WTC11 (cell line): Measurements from ENCODE around the gene FBXO28. TPM values are rescaled to one million over a fixed set of nuclear protein-coding genes. Genes with fewer than 3 reads are reported as not detected.

Experiments used
- ATAC-seq: fragments of 200-7000 bp; cut with Tn5 transposase; 2 replicates; pipeline ENCODE4 v1.10.0; 2021; ENCODE audit warnings: mild to moderate bottlenecking, moderate library complexity
- CTCF ChIA-PET: fragments of 300-600 bp; sonication (Branson Sonifier 250); formaldehyde crosslinking; loops from one replicate; lab custom pipeline; 2021; ENCODE audit warnings: antibody characterized with exemption; lab: Charles Lee
- POLR2A ChIA-PET: fragments of 350-600 bp; sonication (Branson Sonifier 250); formaldehyde crosslinking; loops from one replicate; lab custom pipeline; 2021; ENCODE audit warnings: antibody characterized with exemption; lab: Charles Lee
- DNase-seq: peaks from one replicate; pipeline ENCODE4 v3.0.0; 2021; ENCODE audit warnings: low spot score
- H3K27ac Mint-ChIP-seq: 2 replicates; pipeline ENCODE4 v1.8.0; 2021; ENCODE audit warnings: mixed read lengths
- H3K27me3 Mint-ChIP-seq: 2 replicates; pipeline ENCODE4 v1.8.0; 2021; ENCODE audit warnings: low read depth, mild to moderate bottlenecking, moderate library complexity, mixed read lengths
- H3K36me3 Mint-ChIP-seq: 2 replicates; pipeline ENCODE4 v1.8.0; 2021; ENCODE audit warnings: mixed read lengths
- H3K4me1 Mint-ChIP-seq: 2 replicates; pipeline ENCODE4 v1.8.0; 2022; ENCODE audit warnings: mixed read lengths
- H3K4me3 Mint-ChIP-seq: 2 replicates; pipeline ENCODE4 v1.8.0; 2021; ENCODE audit warnings: mild to moderate bottlenecking, moderate library complexity, mixed read lengths
- H3K9me3 Mint-ChIP-seq: 2 replicates; pipeline ENCODE4 v1.8.0; 2021; ENCODE audit warnings: mixed read lengths
- AR ChIP-seq: fragments of 250-450 bp; sonication (Bioruptor Pico); IDR thresholded peaks from 2 replicates; pipeline ENCODE4 v1.9.0; 2021; ENCODE audit warnings: mild to moderate bottlenecking
- ATF6 ChIP-seq: sonication (generic); formaldehyde crosslinking; IDR thresholded peaks from 2 replicates; pipeline ENCODE4 v1.8.1; 2023; ENCODE audit warnings: mild to moderate bottlenecking, missing genetic modification reagents
- CBFB ChIP-seq: sonication (generic); formaldehyde crosslinking; IDR thresholded peaks from 2 replicates; pipeline ENCODE4 v1.8.1; 2022; ENCODE audit warnings: mild to moderate bottlenecking, low read depth, missing genetic modification reagents
- ETV6 ChIP-seq: sonication (generic); formaldehyde crosslinking; IDR thresholded peaks from 2 replicates; pipeline ENCODE4 v1.8.1; 2022; ENCODE audit warnings: mild to moderate bottlenecking, missing genetic modification reagents
- KAT7 ChIP-seq: sonication (generic); formaldehyde crosslinking; IDR thresholded peaks from 2 replicates; pipeline ENCODE4 v1.8.1; 2023; ENCODE audit warnings: missing genetic modification reagents, mild to moderate bottlenecking, borderline replicate concordance
- MAX ChIP-seq: sonication (generic); formaldehyde crosslinking; IDR thresholded peaks from 2 replicates; pipeline ENCODE4 v1.8.0; 2022; ENCODE audit warnings: mild to moderate bottlenecking, missing genetic modification reagents
- NR1H2 ChIP-seq: sonication (generic); formaldehyde crosslinking; IDR thresholded peaks from 2 replicates; pipeline ENCODE4 v1.9.0; 2021; ENCODE audit warnings: mild to moderate bottlenecking, moderate library complexity, missing genetic modification reagents
- ZNF121 ChIP-seq: sonication (generic); formaldehyde crosslinking; IDR thresholded peaks from 2 replicates; pipeline ENCODE4 v1.8.0; 2023; ENCODE audit warnings: missing genetic modification reagents
- ZNF138 ChIP-seq: sonication (generic); formaldehyde crosslinking; conservative IDR thresholded peaks from 2 replicates; pipeline ENCODE4 v1.8.1; 2022; ENCODE audit warnings: mild to moderate bottlenecking, moderate library complexity, missing genetic modification reagents
- ZNF317 ChIP-seq: sonication (generic); formaldehyde crosslinking; IDR thresholded peaks from 2 replicates; pipeline ENCODE4 v1.8.1; 2023; ENCODE audit warnings: low read depth, mild to moderate bottlenecking, moderate library complexity, missing genetic modification reagents, borderline replicate concordance
- ZNF671 ChIP-seq: fragments of 250-450 bp; sonication (Bioruptor Pico); IDR thresholded peaks from 2 replicates; pipeline ENCODE4 v1.8.0; 2021; ENCODE audit warnings: mild to moderate bottlenecking
- total RNA-seq: library from RNA; stranded (reverse); gene quantifications from 3 replicates; pipeline ENCODE4 v1.2.3, GENCODE V29; 2021
- TF ChIP-seq, protein P1 (sequence below): sonication (generic); formaldehyde crosslinking; IDR thresholded peaks from 2 replicates; pipeline ENCODE4 v1.8.0; 2022; ENCODE audit warnings: mild to moderate bottlenecking, missing genetic modification reagents
- TF ChIP-seq, protein P2 (sequence below): sonication (generic); formaldehyde crosslinking; IDR thresholded peaks from 2 replicates; pipeline ENCODE4 v1.8.0; 2022; ENCODE audit warnings: missing genetic modification reagents

FBXO28 gene
- total RNA-seq, 1 experiment from 2014 or later = 36.8 TPM

- H3K27ac Mint-ChIP-seq = no peak overlapping the region
- ATAC-seq = no peak
- H3K4me1 Mint-ChIP-seq = peaks cover 9% of the 10 kb centered on the region
- no peaks in the 10 kb centered on the region for H3K27me3 Mint-ChIP-seq
- H3K4me3 Mint-ChIP-seq = no peak overlapping the region
- H3K9me3 Mint-ChIP-seq = peaks cover 7% of the 10 kb centered on the region; the same call in 1 of the 2 replicates
- TF ChIP-seq ZNF121 (no peak), NR1H2 (CRISPR knock-in tag) (no peak), ZNF138 (no peak), CBFB (CRISPR knock-in tag) (no peak)
- TF ChIP-seq, protein P1, sequence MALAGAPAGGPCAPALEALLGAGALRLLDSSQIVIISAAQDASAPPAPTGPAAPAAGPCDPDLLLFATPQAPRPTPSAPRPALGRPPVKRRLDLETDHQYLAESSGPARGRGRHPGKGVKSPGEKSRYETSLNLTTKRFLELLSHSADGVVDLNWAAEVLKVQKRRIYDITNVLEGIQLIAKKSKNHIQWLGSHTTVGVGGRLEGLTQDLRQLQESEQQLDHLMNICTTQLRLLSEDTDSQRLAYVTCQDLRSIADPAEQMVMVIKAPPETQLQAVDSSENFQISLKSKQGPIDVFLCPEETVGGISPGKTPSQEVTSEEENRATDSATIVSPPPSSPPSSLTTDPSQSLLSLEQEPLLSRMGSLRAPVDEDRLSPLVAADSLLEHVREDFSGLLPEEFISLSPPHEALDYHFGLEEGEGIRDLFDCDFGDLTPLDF (CRISPR knock-in tag) = no peak
- TF ChIP-seq, all 79 proteins: peak for 0
- peaks cover 19% of the 10 kb centered on the region for H3K36me3 Mint-ChIP-seq
- POLR2A ChIA-PET = no interaction called here
- DNase-seq = no peak
- CTCF ChIA-PET = no interaction called here
Measured at GRCh38 chr1:224196813-224197600, 83.1 kb downstream of the FBXO28 start.

- no peak for DNase-seq
- ATAC-seq = no peak
- H3K4me3 Mint-ChIP-seq = no peak overlapping the region
- peak overlapping the region; percentile 42; the same call in 1 of the 2 replicates for H3K27ac Mint-ChIP-seq
- H3K36me3 Mint-ChIP-seq = peaks cover 8% of the 10 kb centered on the region
- CTCF ChIA-PET = no interaction called here
- no peaks in the 10 kb centered on the region for H3K27me3 Mint-ChIP-seq
- TF ChIP-seq KAT7 (CRISPR knock-in tag) (no peak), AR (no peak), ATF6 (CRISPR knock-in tag) (no peak), MAX (no peak)
- TF ChIP-seq, protein P2, sequence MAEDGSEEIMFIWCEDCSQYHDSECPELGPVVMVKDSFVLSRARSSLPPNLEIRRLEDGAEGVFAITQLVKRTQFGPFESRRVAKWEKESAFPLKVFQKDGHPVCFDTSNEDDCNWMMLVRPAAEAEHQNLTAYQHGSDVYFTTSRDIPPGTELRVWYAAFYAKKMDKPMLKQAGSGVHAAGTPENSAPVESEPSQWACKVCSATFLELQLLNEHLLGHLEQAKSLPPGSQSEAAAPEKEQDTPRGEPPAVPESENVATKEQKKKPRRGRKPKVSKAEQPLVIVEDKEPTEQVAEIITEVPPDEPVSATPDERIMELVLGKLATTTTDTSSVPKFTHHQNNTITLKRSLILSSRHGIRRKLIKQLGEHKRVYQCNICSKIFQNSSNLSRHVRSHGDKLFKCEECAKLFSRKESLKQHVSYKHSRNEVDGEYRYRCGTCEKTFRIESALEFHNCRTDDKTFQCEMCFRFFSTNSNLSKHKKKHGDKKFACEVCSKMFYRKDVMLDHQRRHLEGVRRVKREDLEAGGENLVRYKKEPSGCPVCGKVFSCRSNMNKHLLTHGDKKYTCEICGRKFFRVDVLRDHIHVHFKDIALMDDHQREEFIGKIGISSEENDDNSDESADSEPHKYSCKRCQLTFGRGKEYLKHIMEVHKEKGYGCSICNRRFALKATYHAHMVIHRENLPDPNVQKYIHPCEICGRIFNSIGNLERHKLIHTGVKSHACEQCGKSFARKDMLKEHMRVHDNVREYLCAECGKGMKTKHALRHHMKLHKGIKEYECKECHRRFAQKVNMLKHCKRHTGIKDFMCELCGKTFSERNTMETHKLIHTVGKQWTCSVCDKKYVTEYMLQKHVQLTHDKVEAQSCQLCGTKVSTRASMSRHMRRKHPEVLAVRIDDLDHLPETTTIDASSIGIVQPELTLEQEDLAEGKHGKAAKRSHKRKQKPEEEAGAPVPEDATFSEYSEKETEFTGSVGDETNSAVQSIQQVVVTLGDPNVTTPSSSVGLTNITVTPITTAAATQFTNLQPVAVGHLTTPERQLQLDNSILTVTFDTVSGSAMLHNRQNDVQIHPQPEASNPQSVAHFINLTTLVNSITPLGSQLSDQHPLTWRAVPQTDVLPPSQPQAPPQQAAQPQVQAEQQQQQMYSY = no peak
- H3K4me1 Mint-ChIP-seq = peaks cover 15% of the 10 kb centered on the region
- POLR2A ChIA-PET = interaction anchor here (0.7 kb wide), 1 partner anchor 11 kb away, joined by 5 read pairs; no protein-coding TSS in a partner anchor
- H3K9me3 Mint-ChIP-seq = peaks cover 4% of the 10 kb centered on the region; the same call in 1 of the 2 replicates
Measured at GRCh38 chr1:224198572-224198971, 84.7 kb downstream of the FBXO28 start.

GRCh38 chr1:224199679-224200078 is 85.8 kb downstream of the FBXO28 start:
- Mint-ChIP-seq H3K27me3 (no peaks in the 10 kb centered on the region), H3K36me3 (0 out of 2 replicates have a peak, but pooled peaks cover 2% of the 10 kb centered on the region)
- TF ChIP-seq ETV6 (no peak), ZNF317 (no peak), ZNF671 (no peak)
- TF ChIP-seq, all 79 proteins: peak for 0
- ChIA-PET CTCF (interaction anchor here (0.6 kb wide), 1 partner anchor 47 kb away, joined by 3 read pairs; no protein-coding TSS in a partner anchor), POLR2A (interaction anchor here (0.6 kb wide), 1 partner anchor 78 kb away, joined by 7 read pairs; no protein-coding TSS in a partner anchor)
- Mint-ChIP-seq H3K27ac (no peak overlapping the region), H3K4me3 (no peak overlapping the region), H3K9me3 (no peaks in the 10 kb centered on the region), H3K4me1 (peaks cover 16% of the 10 kb centered on the region)
- no peak for DNase-seq
- ATAC-seq = no peak
